Stimulated activated CD4-positive, alpha-beta T cell treated with anti-CD3 and anti-CD28 coated beads, Interleukin-2, amount 100 ng/mL, for 4 hours (primary cell): Measurements from ENCODE around the gene SPEF1.

ENCODE experiments used
- DNase-seq: peaks from one replicate; pipeline ENCODE4 v3.0.0-alpha.2; 2020; ENCODE audit warnings: low read depth

The SPEF1 gene

DNA sequence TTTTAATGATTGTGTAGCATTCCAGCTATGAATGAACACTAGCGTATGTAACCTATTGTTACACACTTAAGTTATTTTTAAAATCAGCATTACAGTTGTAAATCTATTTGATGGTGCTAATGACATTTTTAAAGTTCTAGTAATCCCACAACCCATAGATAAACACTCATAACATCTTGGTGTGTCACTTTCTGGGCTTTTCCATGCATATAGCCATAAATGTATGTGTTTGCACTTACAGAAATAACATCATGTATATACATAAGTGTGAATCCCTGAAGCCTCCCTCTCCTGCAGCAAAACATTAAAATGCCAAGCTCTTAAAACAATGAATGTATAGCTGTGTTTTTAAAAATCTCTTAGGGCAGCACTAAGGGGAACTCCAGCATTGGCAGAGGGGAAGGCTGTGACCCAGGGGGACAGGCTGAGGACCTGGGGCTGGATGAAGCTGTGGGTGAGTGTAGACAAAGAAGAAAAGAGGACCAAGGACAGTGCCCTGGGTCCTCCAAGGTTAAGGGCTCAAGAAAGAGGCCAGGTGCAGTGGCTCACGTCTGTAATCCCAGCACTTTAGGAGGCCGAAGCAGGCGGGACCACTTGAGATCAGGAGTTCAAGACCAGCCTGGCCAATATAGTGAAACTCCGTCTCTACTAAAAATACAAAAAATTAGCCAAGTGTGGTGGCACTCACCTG lies 6.2 kb upstream of the SPEF1 start:
- no peak for DNase-seq

DNA sequence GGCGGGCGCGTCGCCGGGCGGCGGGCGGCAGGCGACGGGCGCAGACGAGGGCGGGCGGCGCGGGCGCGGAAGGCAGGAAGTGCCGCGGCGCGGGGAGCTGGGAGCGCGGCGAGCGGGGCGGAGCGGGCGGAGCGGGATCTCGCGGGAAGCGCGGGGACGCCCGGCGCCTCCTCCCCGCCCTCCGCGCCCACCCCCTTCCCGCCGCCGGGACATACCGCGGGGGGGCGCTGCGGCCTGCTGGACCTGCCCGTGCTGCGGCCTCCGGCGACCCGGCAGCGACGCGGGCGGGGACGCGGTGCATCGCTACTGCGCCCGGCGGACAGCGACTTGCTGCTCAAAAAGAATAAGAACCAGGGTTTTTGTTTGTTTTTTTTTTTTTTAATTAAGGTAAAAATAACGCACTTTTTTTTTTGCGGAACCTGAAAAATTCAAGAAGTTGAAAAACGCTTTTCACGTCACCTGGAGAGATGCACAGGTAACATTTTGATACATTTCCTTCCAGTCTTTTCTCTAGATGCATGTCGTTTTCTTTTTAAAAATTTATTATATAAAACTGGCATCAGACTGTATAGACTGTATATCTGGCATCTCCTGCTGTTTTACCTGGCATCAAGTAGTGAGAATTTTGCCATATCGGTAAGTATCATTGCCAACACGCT lies 5.5 kb upstream of the SPEF1 start, which contains the start of gene CENPB:
TSS of gene CENPB (minus strand) at position 76 of the 659 bp plus-strand sequence. CDS start 257 bp downstream, outside the sequence.
- peak; percentile 83 for DNase-seq

DNA sequence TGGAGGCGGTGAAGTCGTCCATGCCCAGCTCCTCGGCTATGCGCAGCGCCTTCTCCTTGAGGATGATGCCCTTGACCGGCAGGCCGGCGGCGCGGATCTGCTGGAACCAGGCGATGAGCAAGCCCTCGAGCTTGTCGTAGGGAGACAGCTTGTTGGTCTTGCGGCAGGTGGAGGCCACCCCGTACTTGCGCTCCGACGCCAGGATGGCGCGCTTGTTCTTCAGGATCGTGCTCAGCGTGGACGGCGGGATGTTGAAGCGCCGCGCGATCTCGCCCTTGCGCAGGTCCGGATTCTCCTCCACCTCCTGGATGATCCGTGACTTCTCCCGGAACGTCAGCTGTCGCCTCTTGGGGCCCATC lies 4.9 kb upstream of the SPEF1 start:
- no peak for DNase-seq

DNA sequence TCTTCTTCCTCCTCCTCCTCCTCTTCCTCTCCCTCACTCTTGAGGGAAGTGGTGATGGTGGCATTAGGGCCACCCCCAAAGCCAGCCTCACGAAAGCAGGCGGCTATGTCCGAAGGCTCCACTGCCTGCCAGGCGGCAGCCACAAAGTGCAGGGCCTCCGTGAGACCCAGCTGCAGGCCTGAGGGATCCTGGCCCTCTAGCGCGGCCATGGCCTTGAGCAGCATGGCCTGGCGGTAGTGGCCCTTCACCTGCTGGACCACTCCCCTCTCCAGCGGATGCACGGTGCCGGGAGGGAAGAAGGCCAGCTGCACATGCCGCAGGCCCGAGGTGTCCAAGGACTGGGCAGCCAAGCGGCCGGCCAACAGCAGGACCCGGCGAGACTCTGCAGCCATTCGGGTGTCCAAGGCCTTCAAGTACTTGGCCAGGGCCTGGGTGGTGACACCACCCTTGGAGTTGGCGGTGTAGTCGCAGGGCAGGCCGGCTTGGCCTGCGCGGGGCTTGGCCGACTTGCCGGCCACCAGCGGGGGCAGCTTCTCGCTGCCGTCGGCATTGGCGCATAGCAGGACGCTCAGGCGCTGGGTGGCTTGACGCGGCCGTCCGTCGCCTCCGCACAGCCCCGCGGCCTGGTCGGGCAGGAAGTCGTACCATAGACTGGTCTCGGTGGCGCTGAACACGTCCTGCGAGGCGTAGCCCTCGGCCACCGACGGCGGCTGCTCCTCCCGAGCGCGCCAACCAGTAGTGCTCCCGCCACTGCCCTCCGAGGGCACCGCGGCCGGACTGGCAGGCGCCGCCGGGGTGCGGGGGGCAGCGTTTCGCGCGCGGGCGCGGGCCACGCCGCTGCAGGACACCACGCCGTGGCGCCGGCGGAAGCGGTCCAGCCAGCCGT lies 4.2 kb upstream of the SPEF1 start:
- no peak for DNase-seq

DNA sequence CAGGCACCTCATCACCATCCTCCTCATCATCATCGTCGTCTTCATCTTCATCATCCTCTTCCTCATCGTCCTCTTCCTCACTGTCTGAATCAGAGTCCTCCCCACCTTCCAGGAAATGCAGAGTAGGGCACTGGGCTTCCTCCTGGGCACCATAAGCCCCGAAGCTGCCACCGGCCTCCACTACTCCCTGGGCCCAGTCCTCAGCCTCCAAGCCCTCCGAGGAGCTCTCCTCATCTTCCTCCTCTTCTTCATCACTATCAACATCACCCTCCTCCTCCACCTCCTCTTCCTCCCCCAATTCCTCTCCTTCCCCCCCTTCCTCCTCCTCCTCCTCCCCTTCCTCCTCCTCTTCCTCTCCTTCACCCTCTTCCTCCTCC lies 3.6 kb upstream of the SPEF1 start:
- no peak for DNase-seq

DNA sequence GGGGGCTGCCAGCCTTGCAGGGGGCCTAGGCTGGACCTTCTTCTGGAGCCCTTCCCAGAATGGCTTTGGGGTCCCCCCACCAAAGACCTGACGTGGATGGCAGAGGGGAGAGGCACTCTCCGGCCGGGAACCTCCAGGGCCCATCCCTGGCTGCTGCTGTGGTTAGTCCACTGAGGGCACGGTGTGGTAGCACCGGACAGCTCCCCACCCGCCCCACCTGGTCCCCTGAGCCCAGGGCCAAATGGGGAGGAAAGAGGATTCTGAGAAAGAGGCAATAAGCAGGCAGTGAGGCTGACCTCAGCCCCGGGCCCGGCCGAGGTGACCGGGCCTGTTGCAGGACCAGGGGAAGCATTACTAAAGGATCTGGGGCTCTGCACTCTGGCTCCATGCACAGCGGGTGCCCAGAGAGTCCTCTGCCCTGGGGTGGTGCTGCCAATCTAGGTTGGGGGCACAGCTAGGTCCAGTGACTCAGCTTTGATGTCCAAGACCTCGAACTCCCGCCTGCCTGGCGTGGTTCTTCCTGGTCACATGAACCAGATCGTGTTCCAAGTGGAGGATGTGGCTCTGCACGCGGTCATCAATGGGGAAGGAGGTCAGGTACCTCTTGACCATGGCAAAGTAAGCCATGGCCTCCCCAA lies 3.1 kb upstream of the SPEF1 start:
- DNase-seq, result no peak

DNA sequence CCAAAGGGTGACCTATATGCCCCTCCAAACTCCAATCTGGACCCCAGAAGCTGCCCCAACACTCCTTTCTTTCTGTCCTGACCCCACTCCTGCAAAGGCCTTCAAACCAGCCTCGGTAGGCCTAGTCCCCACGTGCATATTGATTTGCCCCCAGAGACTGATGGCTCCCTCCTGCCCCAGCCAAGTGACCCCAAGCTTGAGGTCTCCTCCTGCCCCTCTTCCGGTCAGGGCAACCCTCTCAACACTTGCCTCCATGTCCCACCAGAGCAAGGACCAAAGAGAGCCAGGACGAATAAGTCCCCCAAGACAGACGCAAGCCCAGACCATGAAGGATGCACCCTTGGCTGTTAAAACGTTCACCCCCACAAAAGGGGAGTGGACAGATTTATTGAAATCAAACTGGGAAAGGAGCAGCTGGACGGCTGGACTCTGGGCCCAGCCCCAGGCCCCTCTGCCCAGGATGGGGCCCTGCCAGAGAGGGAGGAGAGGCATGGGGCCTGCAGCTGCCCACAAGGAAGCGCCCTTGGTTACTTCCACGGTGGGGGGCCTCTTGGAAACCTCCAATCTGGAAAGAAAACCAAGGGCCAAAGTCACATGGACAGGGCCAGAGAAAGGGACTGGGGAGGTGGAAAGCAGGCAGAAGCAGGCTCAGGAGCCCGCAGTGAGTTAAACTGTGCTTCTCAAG lies 2.4 kb upstream of the SPEF1 start:
- no peak for DNase-seq

DNA sequence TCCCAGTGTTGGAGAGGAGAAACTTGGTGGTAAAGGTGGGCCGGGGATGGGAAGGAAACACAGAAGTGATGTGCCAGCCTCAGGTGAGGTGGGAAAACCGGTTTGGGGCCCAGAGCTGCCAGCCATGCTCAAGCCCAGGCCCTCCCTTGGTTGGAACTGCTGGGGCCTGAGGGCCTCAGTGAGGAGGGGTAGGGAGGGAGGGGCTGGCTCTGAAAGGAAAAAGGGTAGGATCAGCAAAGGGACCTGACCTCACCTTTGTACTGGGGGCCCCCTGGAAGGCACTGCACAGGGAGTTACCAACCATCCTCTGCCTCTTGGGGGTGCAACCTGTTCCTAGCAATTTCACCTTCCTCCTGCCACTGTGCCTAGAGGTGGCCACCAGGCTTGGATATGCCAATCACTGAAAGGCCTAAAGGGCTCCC lies 1.8 kb upstream of the SPEF1 start:
- no peak for DNase-seq

DNA sequence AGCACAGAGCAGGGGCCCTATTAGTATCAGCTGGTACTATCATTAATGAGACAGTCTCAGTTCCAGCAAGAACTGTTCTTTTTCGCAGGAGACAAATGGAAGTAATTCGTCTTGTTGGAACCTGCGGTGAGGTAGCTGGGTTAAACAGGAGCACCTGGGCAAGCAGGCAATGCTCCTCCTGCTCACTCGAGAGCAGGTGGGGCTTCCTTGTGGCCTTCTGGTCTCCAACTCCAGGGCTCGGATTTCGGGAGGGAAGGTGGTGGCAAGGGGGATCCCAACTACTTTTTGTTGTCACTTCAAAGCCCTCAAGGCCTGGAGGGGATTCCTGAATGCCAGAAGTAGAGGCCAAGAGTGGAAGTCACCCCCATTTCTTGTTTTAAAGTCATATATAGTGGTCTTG lies 1.3 kb upstream of the SPEF1 start:
- no peak for DNase-seq

DNA sequence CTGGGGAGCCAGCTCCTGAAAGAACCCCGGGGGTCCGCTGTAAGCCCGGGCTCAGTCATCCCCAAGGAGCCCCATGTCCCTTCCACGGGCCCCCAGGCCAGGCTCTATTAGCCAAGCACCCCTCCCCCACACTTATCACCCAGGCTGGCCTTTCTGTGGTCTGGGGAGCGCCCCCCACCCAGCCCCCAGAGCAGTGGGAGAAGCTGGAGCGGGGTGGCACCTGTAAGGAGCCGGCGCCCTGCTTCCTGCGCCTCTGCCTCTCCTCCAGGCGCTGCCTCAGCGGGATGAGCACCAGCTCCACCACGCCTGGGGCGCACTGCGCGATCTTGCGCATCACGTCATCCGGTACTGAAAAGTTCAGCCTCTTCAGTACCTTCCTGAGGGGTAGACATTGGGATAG lies 2.3 kb downstream of the SPEF1 start:
- DNase-seq, result no peak

DNA sequence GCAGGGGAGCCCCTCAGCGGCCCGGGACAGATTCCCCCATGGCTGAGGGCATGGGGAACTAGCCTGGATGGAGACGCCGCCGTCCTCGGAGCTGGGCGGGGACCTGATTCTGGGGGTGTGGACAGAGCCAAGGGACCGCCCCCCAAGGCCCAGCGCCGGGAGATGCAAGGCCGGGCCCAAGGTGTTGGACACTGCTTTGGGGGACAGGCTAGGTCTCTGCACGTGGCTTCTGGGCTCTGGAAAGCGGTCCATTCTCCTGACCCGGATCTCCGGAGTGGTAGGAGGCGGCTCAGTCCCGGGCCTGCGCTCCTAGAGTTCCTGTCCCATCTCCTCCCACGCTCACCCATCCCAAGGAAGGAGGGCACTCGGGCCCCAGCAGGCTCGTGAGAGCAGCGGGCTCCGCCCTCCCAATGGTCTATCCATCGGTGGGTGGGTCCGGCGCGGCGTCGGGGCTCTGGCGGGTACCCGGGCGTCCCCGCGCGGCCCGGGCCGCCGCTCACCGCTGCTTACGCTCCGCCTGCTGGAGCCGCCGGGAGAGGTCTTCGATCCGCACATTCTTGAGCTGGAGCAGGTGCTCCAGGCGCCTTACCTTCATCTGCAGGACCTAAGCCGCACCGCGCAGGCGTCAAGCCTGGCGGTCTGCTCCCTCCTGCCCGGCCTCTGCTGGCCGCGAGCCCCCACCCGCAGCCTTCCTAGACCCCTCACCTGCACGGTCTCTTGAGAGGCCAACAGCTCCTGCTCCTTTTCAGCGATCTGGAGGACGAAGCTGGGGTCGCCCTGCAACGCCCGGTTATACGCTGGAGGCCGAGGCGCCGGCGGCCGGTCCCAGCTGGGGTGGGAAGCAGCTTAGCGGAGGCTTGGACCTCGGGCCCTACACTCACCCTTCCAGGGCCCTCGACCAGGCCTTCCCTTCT lies 3.3 kb downstream of the SPEF1 start:
- no peak for DNase-seq

DNA sequence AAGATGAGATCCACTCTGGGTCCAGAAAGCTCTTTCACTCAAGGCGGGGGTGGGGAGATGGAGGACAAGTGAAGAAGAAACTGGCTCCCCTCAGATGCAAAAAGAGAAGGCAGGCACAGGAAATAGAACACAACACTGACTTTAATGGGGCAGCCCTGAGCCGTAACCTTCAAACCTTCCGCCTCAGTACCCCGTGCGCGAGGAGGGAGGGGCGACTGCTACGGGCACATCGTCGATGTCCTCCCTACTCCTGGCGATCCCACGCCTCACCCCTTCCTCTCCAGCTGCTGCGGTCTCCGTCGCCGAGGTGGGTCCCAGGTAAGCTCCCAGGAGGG lies 3.9 kb downstream of the SPEF1 start:
- no peak for DNase-seq

DNA sequence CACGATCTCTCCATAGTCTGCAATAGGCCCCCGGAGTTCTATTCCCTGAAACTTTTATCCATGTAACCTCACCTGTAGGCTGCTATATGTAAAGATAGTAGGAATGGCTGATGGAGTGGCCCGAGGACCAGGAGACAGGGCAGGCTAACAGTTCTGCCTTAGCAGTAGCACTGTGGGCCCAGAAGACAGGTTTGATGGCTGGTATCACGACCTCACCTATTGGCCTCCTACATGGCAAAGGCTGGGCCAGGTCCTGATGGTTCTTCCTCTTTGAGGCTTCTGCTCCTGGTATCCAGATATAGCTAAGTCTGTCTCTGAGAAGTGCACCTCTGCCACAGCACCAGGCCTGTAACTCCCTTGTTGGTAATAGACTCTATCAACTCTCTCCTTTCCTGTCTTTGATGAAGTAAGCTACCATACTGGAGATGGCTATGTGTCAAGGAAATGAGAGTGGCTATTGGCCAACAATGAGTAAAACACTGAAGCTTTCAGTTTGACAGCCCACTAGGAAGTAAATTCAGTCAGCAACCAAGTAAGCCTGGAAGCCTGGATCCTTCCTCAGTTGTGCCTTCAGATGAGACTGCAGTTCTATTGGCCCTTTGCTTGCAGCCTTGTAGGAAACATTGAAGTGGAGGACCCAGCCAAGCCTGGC lies 5.7 kb downstream of the SPEF1 start:
- DNase-seq, result no peak

DNA sequence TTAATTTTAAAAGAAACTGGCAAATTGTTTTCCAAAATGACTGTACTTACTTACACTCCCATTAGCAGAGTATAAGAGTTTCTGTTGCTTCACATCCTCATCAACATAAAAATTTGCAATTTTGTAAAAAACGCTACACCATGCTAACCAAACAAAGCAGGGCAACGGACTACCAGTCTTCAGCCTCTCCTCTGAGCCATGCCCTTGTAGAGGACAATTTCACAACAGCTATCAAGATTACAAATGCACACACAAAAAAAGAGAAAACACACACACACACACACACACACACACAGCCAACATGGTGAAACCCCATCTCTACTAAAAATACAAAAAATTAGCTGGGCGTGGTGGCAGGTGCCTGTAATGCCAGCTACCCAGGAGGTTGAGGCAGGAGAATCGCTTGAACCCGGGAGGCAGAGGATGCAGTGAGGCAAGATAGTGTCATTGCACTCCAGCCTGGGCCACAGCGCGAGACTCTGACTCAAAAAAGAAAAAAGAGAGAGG lies 9.6 kb downstream of the SPEF1 start:
- no peak for DNase-seq

DNA sequence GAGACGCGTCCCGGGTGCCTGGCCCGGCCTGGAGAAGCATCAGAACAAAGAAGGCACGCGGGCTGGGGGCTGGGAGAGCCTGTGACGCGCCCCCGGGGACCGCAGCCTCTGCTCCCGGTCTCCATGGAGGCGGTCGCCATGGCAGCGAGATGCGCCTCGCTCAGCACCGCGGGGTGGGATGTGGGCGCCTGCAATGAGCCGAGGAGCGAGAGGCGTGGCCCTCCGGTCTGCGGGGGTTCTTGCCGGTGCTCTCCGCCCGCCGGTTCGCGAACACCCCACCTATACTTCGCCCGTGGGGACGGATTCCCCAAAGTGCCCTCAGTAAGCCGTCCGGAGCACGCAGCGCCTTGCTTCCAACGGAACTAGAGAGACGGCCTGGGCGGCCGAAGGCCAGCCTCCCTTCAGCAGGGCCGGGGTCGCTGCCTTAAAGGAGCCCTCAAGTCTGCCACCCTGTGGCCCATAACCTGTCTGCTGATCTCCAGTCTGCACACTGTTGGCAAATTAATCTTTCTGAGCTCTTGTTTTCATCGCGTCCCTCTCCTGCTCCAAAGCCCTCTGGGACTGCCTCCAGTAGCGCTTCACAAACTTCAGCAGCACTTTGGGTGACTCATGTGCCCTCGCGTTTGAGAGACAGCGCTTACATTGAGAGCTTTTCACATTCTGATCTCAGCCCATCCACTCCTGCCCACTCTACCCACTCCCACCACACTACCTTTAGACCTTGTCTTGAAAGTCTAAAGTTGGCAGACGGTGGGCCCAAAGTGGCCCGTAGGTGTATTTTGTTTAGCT lies 12.7 kb downstream of the SPEF1 start:
- DNase-seq, result peak; percentile 80

DNA sequence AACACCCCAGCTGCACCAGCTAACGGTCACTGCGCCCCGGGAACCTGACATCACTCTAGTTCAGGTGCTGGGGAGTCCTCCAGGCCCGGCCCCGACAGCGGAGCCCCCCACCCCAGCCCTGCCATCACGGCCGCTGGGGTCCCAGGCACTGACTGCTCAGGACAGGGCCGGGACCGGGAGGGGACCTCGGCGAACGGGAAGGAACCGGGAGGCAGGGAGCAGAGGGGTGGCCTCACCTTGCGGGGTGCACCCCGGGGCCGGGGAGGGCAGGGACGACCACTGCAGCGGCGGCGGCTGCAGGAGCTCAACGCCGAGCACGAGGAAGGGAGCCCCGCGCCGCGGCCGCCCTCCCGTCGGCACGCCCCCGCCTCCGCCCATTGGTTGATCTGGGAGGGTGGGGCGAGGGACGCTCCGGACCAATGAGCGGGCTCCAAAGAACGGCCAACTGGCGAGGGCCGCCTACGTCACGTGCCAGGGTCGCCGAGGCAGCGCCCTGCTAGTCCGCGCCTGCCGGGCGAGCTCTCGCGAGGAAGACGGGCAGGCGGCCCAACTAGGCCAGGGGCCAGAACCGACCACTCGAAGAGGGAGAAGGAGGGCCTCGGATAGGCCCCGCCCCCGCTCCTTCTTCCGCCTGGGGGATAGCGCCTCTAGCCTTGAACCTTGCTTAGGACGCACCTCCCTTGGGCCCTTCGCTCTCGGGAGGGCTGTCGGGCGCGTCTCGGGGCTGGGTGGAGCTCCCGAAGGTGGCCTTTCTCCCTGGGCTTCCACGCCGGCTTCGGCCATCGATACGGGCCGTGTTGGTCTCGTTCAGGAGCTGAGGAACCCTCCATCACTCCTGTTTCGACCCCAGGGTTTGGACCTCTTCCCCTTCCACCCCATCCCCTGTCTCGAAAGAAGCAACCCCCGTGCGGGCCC lies 13.6 kb downstream of the SPEF1 start, which contains the start of gene ADISSP:
TSS of gene ADISSP (minus strand) at position 327 of the 915 bp plus-strand sequence. CDS start 7,653 bp downstream, outside the sequence.
- peak; percentile 96 for DNase-seq

DNA sequence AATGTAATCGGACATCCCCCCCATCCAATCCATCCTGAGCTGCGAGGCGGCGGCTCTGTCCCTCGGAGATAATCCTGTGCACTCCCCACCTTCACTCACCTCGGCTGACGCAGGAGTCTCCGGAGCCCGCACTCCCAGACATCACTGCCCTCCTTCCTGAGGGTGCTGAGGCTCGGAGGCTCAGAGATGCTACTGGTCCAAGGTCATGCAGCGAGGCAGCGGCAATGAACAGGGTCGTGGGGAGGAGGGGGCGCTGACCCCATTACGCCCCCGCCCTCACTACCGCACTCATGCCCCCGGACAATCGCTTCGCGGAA lies 14.2 kb downstream of the SPEF1 start:
- DNase-seq, result no peak

DNA sequence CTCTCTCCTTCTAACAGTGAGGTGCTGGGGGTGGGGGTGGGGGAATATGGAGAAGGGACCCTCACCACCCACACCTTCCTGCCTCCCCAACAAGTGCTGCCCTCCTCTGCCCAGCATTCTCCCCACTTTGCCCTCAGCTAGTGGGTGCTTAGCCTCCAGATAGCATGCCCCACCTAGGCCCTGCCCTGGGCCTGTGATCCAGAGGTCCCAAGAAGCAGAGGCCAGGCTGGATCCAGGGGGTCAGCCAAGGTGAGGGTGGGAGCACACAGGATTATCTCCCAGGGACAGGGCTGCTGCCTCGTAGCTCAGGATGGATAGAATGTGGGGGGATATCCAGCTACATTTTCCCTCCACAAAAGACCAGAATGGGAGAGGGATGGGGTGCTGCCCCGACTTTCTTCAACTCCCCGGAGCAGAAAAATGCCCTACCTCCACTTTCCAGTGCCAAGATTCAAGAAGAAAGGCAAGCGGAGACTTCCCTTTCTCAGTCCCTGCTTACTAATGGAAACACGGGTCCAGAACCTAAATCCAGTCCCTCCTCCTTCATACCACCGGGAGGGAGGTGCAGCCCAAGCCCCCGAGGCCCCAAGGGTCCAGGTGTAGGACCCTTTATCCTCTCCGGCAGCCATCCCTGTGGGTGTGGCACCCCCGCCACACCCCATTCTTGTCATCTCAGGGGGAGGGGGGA lies 14.7 kb downstream of the SPEF1 start:
- DNase-seq, result no peak
